ENCODE measurements around the gene SPPL2A. TPM values are rescaled to one million over a fixed set of nuclear protein-coding genes. Genes with fewer than 3 reads are reported as not detected.

The SPPL2A gene
- total RNA-seq, 1 experiment from 2014 or later: 64.4 TPM

- peak overlapping the region; percentile 31 for H3K56ac ChIP-seq (ENCODE audit: insufficient read length, low read depth, low read length)
- H3K4me3 Mint-ChIP-seq: peak overlapping the region; percentile 99
- no peak overlapping the region for H2BK120ac ChIP-seq (ENCODE audit: low read depth, low read length, poor library complexity, severe bottlenecking)
- H3K9me3 ChIP-seq (ENCODE audit: control insufficient read depth, low read depth, low read length): no peaks in the 10 kb centered on the region
- peak overlapping the region; percentile 14 for H2BK5ac ChIP-seq (ENCODE audit: insufficient read length, low read length)
- 100% methylated on average over 2 of the region's 10 CpGs for WGBS (ENCODE audit: extremely low coverage, insufficient read length, low lambda C conversion rate)
- no peak overlapping the region for H2BK12ac ChIP-seq (ENCODE audit: insufficient read length, low read depth, low read length)
- no peak overlapping the region for H3T11ph ChIP-seq (ENCODE audit: low read length)
- peak overlapping the region; percentile 95 for H3K4me2 ChIP-seq (ENCODE audit: insufficient read depth, insufficient read length, low read length)
- H3K4me1 Mint-ChIP-seq: peaks cover 15 to 29% of the 10 kb centered on the region in 2 experiments
- H3K4ac ChIP-seq (ENCODE audit: low read depth, low read length): no peak overlapping the region
- no peak overlapping the region for H2AFZ ChIP-seq (ENCODE audit: low read length)
- peak overlapping the region; percentile 3 to 93 (median 36); a peak in 5 of 7 replicates for H3K27ac Mint-ChIP-seq
- H3K23me2 ChIP-seq (ENCODE audit: insufficient read length, low read depth, low read length, poor library complexity, severe bottlenecking): peaks cover 11% of the 10 kb centered on the region
- H4K91ac ChIP-seq (ENCODE audit: insufficient read length, low read depth, low read length): no peak overlapping the region
- no peaks in the 10 kb centered on the region for H3K27me3 ChIP-seq (ENCODE audit: insufficient read depth, low read length)
- TF ChIP-seq CTCF (conservative IDR thresholded peaks at IDR 0.05): no peak
- H3K23ac ChIP-seq (ENCODE audit: insufficient read length, low read depth, low read length): no peak overlapping the region
- peaks cover 9% of the 10 kb centered on the region for H3K79me1 ChIP-seq (ENCODE audit: insufficient read depth, low read depth, low read length, poor library complexity, severe bottlenecking)
- H2AK5ac ChIP-seq (ENCODE audit: insufficient read length, low read length): no peak overlapping the region
- H3K4me1 ChIP-seq (ENCODE audit: insufficient read depth, low read length): no peaks in the 10 kb centered on the region
- peak overlapping the region; percentile 95 for H3K9ac ChIP-seq (ENCODE audit: extremely low read depth, insufficient read length, low read length)
- H2BK15ac ChIP-seq (ENCODE audit: low read depth, low read length): no peak overlapping the region
- H3K9me3 Mint-ChIP-seq: no peaks in the 10 kb centered on the region
- peak overlapping the region; percentile 65 for H4K5ac ChIP-seq (ENCODE audit: insufficient read length, low read depth, low read length)
- no peaks in the 10 kb centered on the region; the same call in 1 of the 2 replicates for H3K27me3 Mint-ChIP-seq (ENCODE audit: low read depth)
- no peak overlapping the region for H2BK20ac ChIP-seq (ENCODE audit: low read depth, low read length, poor library complexity, severe bottlenecking)
- H3K36me3 Mint-ChIP-seq (ENCODE audit: insufficient read depth in 1 of 3, low read depth in 3 of 3): peaks cover 0 to 22% (median 19%) of the 10 kb centered on the region in 3 experiments; a peak in 6 of 7 replicates
- no peak overlapping the region for H3K18ac ChIP-seq (ENCODE audit: insufficient read length, low read depth, low read length)
- H4K8ac ChIP-seq (replicated peaks; ENCODE audit: insufficient read length, low read depth, low read length): peak overlapping the region; percentile 85
- no peaks in the 10 kb centered on the region for H4K20me1 ChIP-seq (ENCODE audit: control insufficient read depth, insufficient read depth, insufficient read length)
- H3K27ac ChIP-seq (ENCODE audit: insufficient read length, low read depth, low read length): peak overlapping the region; percentile 48
- DNase-seq: no peak
- peaks cover 10% of the 10 kb centered on the region; the same call in 1 of the 2 replicates for H3K79me2 ChIP-seq (ENCODE audit: insufficient read depth, low read length)
- H3K14ac ChIP-seq (ENCODE audit: insufficient read depth, low read length): peak overlapping the region; percentile 98; the same call in 1 of the 2 replicates
Observed at GRCh38 chr15:50687302-50687902, 78.1 kb downstream of the SPPL2A start.
